ENCODE results near the gene RAD51D.

DNA sequence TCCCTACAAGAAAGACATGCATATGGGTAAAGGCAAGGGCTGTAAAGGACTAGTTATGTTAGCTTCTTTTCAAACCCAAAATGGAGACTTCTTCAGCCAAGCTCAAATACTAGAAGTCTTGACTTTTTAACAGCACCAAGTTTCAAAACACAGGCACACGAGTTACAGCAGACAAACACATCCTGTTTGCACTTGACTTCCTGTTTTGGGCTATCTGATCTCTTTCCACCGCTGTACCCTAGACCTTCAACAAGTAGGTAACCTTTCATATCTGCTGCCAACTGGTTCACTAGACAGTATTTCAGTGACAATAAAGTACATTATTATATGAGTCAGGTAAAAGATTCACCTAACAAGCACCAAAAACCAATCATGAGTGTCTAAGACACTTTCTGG lies 68.5 kb downstream of the RAD51D start:
- TF ChIP-seq, protein P1, sequence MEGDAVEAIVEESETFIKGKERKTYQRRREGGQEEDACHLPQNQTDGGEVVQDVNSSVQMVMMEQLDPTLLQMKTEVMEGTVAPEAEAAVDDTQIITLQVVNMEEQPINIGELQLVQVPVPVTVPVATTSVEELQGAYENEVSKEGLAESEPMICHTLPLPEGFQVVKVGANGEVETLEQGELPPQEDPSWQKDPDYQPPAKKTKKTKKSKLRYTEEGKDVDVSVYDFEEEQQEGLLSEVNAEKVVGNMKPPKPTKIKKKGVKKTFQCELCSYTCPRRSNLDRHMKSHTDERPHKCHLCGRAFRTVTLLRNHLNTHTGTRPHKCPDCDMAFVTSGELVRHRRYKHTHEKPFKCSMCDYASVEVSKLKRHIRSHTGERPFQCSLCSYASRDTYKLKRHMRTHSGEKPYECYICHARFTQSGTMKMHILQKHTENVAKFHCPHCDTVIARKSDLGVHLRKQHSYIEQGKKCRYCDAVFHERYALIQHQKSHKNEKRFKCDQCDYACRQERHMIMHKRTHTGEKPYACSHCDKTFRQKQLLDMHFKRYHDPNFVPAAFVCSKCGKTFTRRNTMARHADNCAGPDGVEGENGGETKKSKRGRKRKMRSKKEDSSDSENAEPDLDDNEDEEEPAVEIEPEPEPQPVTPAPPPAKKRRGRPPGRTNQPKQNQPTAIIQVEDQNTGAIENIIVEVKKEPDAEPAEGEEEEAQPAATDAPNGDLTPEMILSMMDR (conservative IDR thresholded peaks at IDR 0.05), result no peak
- no peak for TF ChIP-seq ZFX (IDR thresholded peaks at IDR 0.05)
